ENCODE results near the gene COL6A3.

The COL6A3 gene

GRCh38 chr2:237310515-237311114, 103.3 kb downstream of the COL6A3 start:
- no peak for TF ChIP-seq ZBTB7A (IDR thresholded peaks at IDR 0.05; ENCODE audit: low read depth)
- no peak for TF ChIP-seq YY1 (IDR thresholded peaks at IDR 0.05; ENCODE audit: low read depth)
- no peak for TF ChIP-seq REST (IDR thresholded peaks at IDR 0.05; ENCODE audit: low read depth)
- TF ChIP-seq USF1 (IDR thresholded peaks at IDR 0.05): no peak
- TF ChIP-seq RAD21 (IDR thresholded peaks at IDR 0.05; ENCODE audit: low read depth): no peak
- TF ChIP-seq EGR1 (IDR thresholded peaks at IDR 0.05): no peak
- no peak for TF ChIP-seq TCF12 (IDR thresholded peaks at IDR 0.05; ENCODE audit: low read depth)
- TF ChIP-seq CREB1 (IDR thresholded peaks at IDR 0.05; ENCODE audit: low read depth): no peak
- no peak for TF ChIP-seq NFIC (IDR thresholded peaks at IDR 0.05)
- TF ChIP-seq TAF1 (IDR thresholded peaks at IDR 0.05; ENCODE audit: low read depth): no peak
- no peak for TF ChIP-seq EP300 (IDR thresholded peaks at IDR 0.05; ENCODE audit: borderline replicate concordance)
- TF ChIP-seq MAX (IDR thresholded peaks at IDR 0.05): no peak
- TF ChIP-seq FOXM1 (IDR thresholded peaks at IDR 0.05; ENCODE audit: borderline replicate concordance, low read depth): no peak

- TF ChIP-seq TEAD4 (IDR thresholded peaks at IDR 0.05): no peak
Observed at GRCh38 chr2:237309416-237309815, 104.5 kb downstream of the COL6A3 start.

GRCh38 chr2:237309011-237309410, 105.0 kb downstream of the COL6A3 start:
- TF ChIP-seq FOXM1 (IDR thresholded peaks at IDR 0.05; ENCODE audit: borderline replicate concordance, low read depth): no peak
- TF ChIP-seq MAX (IDR thresholded peaks at IDR 0.05): no peak

GRCh38 chr2:237307474-237307873, 106.5 kb downstream of the COL6A3 start:
- no peak for TF ChIP-seq TCF12 (IDR thresholded peaks at IDR 0.05; ENCODE audit: low read depth)
- no peak for TF ChIP-seq FOXM1 (IDR thresholded peaks at IDR 0.05; ENCODE audit: borderline replicate concordance, low read depth)
- no peak for TF ChIP-seq ZBTB7A (IDR thresholded peaks at IDR 0.05; ENCODE audit: low read depth)

GRCh38 chr2:237306787-237307170, 107.2 kb downstream of the COL6A3 start:
- no peak for TF ChIP-seq TAF1 (IDR thresholded peaks at IDR 0.05; ENCODE audit: low read depth)
- no peak for TF ChIP-seq EGR1 (IDR thresholded peaks at IDR 0.05)

- TF ChIP-seq MAX (IDR thresholded peaks at IDR 0.05) (no peak), CREB1 (IDR thresholded peaks at IDR 0.05; ENCODE audit: low read depth) (no peak), EGR1 (IDR thresholded peaks at IDR 0.05) (no peak), RAD21 (IDR thresholded peaks at IDR 0.05; ENCODE audit: low read depth) (no peak), CEBPB (IDR thresholded peaks at IDR 0.05) (no peak), NFIC (IDR thresholded peaks at IDR 0.05) (no peak), YY1 (IDR thresholded peaks at IDR 0.05; ENCODE audit: low read depth) (no peak), REST (IDR thresholded peaks at IDR 0.05; ENCODE audit: low read depth) (no peak), TAF1 (IDR thresholded peaks at IDR 0.05; ENCODE audit: low read depth) (no peak), TCF12 (IDR thresholded peaks at IDR 0.05; ENCODE audit: low read depth) (no peak), ZBTB7A (IDR thresholded peaks at IDR 0.05; ENCODE audit: low read depth) (no peak), USF1 (IDR thresholded peaks at IDR 0.05) (no peak), FOXM1 (IDR thresholded peaks at IDR 0.05; ENCODE audit: borderline replicate concordance, low read depth) (no peak), TEAD4 (IDR thresholded peaks at IDR 0.05) (no peak), EP300 (IDR thresholded peaks at IDR 0.05; ENCODE audit: borderline replicate concordance) (no peak)
Observed at GRCh38 chr2:237306083-237306786, 107.7 kb downstream of the COL6A3 start.

Data from Ishikawa (cell line).